Choroid plexus epithelial cell (primary cell): ENCODE data around the gene UBE2H.

ENCODE experiments used
- DNase-seq: peaks from one replicate; pipeline ENCODE4 v3.0.0-alpha.2; 2010; ENCODE audit warnings: low read depth
- H3K4me3 ChIP-seq: 2 replicates; pipeline ENCODE4 v1.5.1; 2011; ENCODE audit warnings: low read depth, mild to moderate bottlenecking, control low read depth, low read length, moderate library complexity
- TF ChIP-seq, protein P1 (sequence below): conservative IDR thresholded peaks from 2 replicates; pipeline ENCODE4 v1.5.1; 2011; ENCODE audit warnings: low read depth, mild to moderate bottlenecking, control low read depth, inconsistent platforms, low read length, moderate library complexity

The UBE2H gene

DNA sequence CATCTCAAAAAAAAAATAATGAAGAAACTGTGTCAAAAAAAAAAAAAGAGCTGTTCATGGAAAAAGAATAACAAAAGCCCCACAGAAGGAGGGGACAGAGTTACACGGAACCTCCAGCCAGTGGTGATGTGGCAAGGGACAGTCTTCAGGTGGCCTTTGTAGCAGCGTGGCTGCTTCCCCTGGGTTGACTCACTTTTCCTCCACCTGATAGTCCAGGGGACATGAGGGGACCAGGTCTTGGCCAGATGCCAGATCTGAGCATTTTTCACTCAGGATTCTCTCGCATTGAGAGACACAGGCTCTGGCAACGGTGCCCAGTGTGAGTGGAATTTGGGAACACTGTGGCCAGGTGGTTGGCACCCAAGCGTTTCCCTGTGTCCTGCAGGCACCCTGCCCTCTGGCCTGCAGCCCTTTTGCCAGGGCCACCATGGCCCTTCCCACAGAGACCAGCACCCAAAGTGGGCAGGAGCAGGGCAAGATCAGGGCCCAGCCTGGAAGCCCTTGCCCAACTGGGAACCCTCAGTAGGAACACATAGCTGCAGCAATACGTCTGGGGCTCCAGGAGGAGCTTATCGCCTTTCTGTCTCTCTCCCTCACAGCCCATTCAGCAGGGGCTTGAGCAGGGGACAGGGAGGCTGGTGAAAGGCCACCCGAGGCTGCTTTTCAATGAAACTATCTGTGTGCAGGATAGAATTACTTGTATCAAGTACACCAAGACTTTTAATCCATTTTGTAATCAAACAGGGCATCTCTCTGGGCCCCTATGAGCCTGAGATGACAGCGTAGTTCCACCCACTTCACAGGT, 159.1 kb downstream of the UBE2H start:
- no peak overlapping the region for H3K4me3 ChIP-seq
- no peak for DNase-seq
- TF ChIP-seq, protein P1, sequence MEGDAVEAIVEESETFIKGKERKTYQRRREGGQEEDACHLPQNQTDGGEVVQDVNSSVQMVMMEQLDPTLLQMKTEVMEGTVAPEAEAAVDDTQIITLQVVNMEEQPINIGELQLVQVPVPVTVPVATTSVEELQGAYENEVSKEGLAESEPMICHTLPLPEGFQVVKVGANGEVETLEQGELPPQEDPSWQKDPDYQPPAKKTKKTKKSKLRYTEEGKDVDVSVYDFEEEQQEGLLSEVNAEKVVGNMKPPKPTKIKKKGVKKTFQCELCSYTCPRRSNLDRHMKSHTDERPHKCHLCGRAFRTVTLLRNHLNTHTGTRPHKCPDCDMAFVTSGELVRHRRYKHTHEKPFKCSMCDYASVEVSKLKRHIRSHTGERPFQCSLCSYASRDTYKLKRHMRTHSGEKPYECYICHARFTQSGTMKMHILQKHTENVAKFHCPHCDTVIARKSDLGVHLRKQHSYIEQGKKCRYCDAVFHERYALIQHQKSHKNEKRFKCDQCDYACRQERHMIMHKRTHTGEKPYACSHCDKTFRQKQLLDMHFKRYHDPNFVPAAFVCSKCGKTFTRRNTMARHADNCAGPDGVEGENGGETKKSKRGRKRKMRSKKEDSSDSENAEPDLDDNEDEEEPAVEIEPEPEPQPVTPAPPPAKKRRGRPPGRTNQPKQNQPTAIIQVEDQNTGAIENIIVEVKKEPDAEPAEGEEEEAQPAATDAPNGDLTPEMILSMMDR: no peak

DNA sequence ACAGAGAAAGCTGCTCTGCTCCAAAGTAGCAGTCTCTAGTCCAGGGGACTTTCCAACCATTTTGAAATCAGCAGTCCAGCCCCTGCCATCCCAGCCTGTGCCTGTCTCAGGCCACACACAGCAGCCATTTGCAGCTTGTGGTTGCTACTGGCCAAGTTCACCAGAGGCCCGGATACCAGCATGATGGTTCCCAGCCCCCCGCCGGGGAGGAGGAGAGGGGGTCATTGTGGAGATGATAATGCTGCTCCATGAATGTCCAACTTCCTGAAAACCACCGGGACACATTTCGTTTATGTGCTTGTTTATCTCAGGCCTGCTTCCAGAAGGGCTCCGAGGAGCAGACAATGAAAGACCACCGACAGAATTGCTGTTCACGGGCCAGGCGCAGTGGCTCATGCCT, 160.0 kb downstream of the UBE2H start:
- H3K4me3 ChIP-seq: no peak overlapping the region
- DNase-seq: peak; percentile 30
- TF ChIP-seq, protein P1: no peak

DNA sequence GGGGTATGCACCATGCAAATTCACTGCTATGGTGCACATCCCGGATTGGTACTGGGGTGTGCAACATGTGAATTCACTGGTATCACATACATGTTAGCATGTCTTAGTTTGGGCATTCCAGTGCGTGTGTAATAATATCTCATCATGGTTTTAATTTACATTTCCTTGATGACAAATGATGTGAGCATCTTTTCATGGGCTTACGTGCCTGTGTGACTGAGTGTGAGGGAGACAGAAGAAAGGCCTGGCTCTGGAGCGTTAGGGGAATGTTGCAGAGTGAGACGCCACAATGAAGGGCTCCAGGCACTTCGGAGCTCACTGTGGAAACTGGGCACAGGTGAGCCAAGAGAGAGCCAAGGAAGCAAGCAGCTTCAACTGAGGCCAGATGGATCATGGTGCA, 162.6 kb downstream of the UBE2H start:
- no peak for DNase-seq
- TF ChIP-seq, protein P1: no peak

DNA sequence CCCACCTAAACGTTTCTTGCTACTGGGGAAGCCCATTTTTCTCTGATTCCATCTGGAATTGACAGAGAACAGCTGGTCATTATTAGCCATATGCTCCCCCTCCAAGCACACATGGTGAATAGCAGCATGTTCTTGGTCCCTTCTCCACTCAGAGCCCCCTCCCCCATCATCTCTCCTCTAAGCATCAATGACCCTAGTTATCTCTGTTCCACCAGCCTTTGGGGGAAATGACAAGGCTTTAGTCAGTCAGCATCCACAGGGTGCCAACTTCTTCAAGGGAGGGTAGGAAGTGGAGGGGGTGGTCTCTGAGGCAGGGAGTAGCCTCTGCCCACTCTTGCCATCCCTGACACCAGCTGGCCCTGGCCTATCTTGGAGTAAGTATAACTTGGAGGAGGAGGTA, 163.1 kb downstream of the UBE2H start:
- TF ChIP-seq, protein P1: no peak
- no peak overlapping the region for H3K4me3 ChIP-seq
- no peak for DNase-seq

More for the DNA sequence above, 162.6 kb downstream of the UBE2H start:
- H3K4me3 ChIP-seq: no peak overlapping the region

DNA sequence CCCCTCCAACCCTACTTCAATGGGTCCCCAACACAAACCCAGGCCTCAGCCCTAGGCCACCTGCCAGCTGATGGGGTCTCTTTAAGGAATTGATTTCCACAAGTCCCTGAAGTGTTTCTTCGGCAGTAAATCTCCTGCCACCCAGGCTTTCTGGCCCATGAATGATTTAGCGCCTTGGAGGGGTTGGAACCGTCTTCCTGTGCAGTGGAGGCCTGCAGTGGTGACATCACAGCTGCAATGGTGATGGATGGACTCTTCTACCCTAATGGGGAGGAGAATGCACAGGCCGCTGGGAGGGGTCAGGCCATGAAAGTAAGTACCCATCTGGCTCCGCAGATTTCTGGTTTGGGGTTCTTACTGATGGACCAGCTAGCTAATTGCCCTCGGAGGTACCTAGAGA, 163.8 kb downstream of the UBE2H start:
- TF ChIP-seq, protein P1: no peak
- no peak for DNase-seq
- H3K4me3 ChIP-seq: no peak overlapping the region

DNA sequence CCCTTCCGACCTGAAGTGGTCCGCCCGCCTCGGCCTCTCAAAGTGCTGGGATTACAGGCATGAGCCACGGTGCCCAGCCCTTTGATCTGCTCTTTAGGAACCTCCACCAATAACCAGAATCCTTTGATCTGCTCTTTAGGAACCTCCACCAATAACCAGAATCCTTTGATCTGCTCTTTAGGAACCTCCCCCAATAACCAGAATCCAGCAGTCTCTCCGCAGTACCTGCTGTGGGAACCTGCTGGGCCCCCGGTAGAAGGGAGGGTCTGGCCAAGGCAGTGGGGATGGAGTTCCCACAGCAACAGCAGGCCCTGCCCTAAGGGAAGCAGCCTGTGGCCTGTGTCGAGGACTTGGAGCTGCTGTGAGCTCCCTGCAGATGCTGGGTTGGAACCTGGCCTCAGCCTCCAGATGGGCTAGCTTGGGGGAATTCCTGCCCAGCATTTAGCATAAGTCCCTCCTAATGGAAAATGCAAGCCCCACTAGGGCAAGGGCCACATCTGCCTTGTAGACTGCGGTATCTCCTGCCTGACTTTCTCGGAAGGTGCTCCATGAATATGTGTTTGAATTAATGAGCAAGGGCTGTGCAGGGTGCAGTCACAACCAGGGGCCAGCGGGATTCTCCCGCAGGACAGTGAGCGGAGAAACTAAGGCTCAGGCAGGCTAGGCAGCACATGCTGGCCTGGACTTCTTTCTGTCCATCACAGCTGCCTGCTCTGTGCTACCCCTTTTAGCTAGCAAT, 165.8 kb downstream of the UBE2H start:
- peak; percentile 18 for DNase-seq
- no peak overlapping the region for H3K4me3 ChIP-seq
- TF ChIP-seq, protein P1: no peak
